Measurements from ENCODE around the gene STAMBPL1.

DNA sequence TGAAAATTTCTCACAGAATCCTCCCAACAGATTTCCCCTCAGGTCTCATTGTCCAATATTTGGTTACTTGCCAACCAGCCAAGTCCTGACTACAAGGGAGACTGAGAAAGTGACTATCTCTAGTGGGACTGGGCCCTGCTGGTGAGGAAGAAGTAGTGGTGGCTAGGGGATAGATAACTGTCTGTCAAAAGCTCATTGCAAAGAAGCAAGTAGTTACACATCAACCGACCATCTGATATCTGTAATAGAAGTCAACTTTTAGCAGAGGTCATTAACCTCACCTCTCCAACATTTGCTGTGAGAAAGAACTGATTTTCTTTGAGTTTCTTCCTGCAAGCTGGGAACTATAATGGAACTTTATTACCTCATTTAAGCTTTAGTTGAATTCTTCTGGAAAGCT is 15.2 kb downstream of the STAMBPL1 start:
- no peak for TF ChIP-seq POLR2AphosphoS5 (IDR thresholded peaks at IDR 0.05; ENCODE audit: low read depth, low read length)
- TF ChIP-seq POLR2A (IDR thresholded peaks at IDR 0.05; ENCODE audit: low read depth, low read length), result no peak
- TF ChIP-seq SPI1 (IDR thresholded peaks at IDR 0.05; ENCODE audit: low read depth, low read length), result no peak
- TF ChIP-seq TAF1 (IDR thresholded peaks at IDR 0.05; ENCODE audit: low read depth, low read length), result no peak
- TF ChIP-seq POU2F2 (IDR thresholded peaks at IDR 0.05; ENCODE audit: low read depth, low read length), result no peak

Measured in GM12891 (cell line).